SU-DHL-6 (cell line): ENCODE measurements around the gene NAV2.

Experiments
- H2AFZ ChIP-seq: fragments of 200-600 bp; sonication (generic); 2 replicates; pipeline ENCODE4 v1.6.1; 2014; ENCODE audit warnings: low read depth, mild to moderate bottlenecking, moderate library complexity, mixed read lengths, antibody characterized with exemption, low read length; ENCODE audit not compliant: severe bottlenecking
- H3F3A ChIP-seq: fragments of 200-600 bp; shearing (Covaris generic); 2 replicates; pipeline ENCODE4 v1.6.0; 2016; ENCODE audit warnings: antibody characterized with exemption, mild to moderate bottlenecking; ENCODE audit not compliant: insufficient read depth
- H3K27ac ChIP-seq: fragments of 200-600 bp; sonication (generic); 2 replicates; pipeline ENCODE4 v1.5.1; 2016; ENCODE audit warnings: low read depth, mild to moderate bottlenecking, low read length, moderate library complexity, mixed read lengths
- H3K27me3 ChIP-seq: fragments of 200-600 bp; sonication (generic), shearing (Covaris generic); 2 replicates; pipeline ENCODE4 v1.6.0; 2014; ENCODE audit warnings: mild to moderate bottlenecking, low read length
- H3K36me3 ChIP-seq: fragments of 200-600 bp; sonication (generic); 2 replicates; pipeline ENCODE4 v1.6.1; 2014; ENCODE audit warnings: mild to moderate bottlenecking, low read length, mixed read lengths
- H3K4me2 ChIP-seq: fragments of 300-600, 200-600 bp; shearing (Covaris generic), sonication (generic); 2 replicates; pipeline ENCODE4 v1.6.0; 2014; ENCODE audit warnings: low read length, low read depth, mild to moderate bottlenecking; ENCODE audit not compliant: poor library complexity, severe bottlenecking
- H3K4me3 ChIP-seq: fragments of 200-600 bp; sonication (generic); 2 replicates; pipeline ENCODE4 v1.5.1; 2014; ENCODE audit warnings: antibody characterized with exemption, low read length, mild to moderate bottlenecking, mixed read lengths; ENCODE audit not compliant: insufficient read depth, poor library complexity, severe bottlenecking
- H3K79me2 ChIP-seq: fragments of 200-600 bp; sonication (generic); 2 replicates; pipeline ENCODE4 v1.6.1; 2014; ENCODE audit warnings: mild to moderate bottlenecking, low read length, moderate library complexity; ENCODE audit not compliant: insufficient read depth
- H3K9ac ChIP-seq: fragments of 200-600 bp; sonication (generic); 2 replicates; pipeline ENCODE4 v1.7.0; 2014; ENCODE audit warnings: mild to moderate bottlenecking, low read length
- H3K9me2 ChIP-seq: fragments of 200-600 bp; sonication (generic); replicated peaks from 2 replicates; pipeline ENCODE4 v1.6.1; 2014; ENCODE audit warnings: low read length; ENCODE audit not compliant: insufficient read depth
- H3K9me3 ChIP-seq: fragments of 200-600 bp; sonication (generic); 2 replicates; pipeline ENCODE4 v1.6.1; 2014; ENCODE audit warnings: low read length, mixed read lengths; ENCODE audit not compliant: insufficient read depth
- H4K20me1 ChIP-seq: fragments of 200-600 bp; sonication (generic); 2 replicates; pipeline ENCODE4 v1.6.1; 2014; ENCODE audit warnings: low read depth, mild to moderate bottlenecking, antibody characterized with exemption, low read length, moderate library complexity, mixed read lengths
- CTCF ChIP-seq: fragments of 200-600 bp; sonication (generic); IDR thresholded peaks from one replicate; pipeline ENCODE4 v1.5.1; 2017; ENCODE audit warnings: antibody characterized with exemption, mild to moderate bottlenecking, low read length, moderate library complexity; ENCODE audit not compliant: insufficient read depth, poor library complexity, severe bottlenecking
- EZH2phosphoT487 ChIP-seq: fragments of 200-600 bp; sonication (generic), shearing (Covaris generic); conservative IDR thresholded peaks from 2 replicates; pipeline ENCODE4 v1.6.1; 2018; ENCODE audit warnings: mild to moderate bottlenecking, antibody characterized with exemption, low read length, moderate library complexity, mixed read lengths

The NAV2 gene

DNA sequence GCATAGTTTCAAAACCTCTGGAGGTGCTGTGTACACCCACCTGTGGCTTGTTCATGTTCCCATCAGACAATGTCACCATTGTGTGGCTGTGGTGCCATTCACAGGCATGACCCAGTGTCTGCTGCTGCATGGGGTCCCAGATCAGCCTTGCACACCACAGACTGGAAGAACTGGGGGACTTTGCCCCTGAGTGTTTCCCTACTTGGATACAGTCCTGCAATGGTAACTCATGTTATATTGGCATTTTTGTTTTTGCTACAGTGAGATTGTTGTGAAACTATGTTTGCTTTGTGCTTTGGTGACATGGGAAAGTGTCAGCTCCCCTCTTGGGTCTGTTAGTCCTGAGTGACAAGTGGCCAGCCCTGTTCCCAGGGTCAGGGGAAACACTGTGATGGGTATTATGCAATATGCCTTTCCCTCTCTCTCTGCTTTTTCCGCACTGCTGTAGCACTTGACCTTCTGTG, 108.8 kb downstream of the NAV2 start:
- no peaks in the 10 kb centered on the region for H3K36me3 ChIP-seq
- no peak overlapping the region for H3K9ac ChIP-seq
- no peak overlapping the region for H3K4me3 ChIP-seq
- no peak for TF ChIP-seq EZH2phosphoT487
- TF ChIP-seq CTCF = no peak
- H3K27me3 ChIP-seq = peaks cover 3% of the 10 kb centered on the region; the same call in 1 of the 2 replicates
- H4K20me1 ChIP-seq = no peaks in the 10 kb centered on the region
- no peaks in the 10 kb centered on the region for H3F3A ChIP-seq
- H3K4me2 ChIP-seq = no peak overlapping the region
- no peak overlapping the region for H3K27ac ChIP-seq
- H3K9me2 ChIP-seq = no peaks in the 10 kb centered on the region
- H3K9me3 ChIP-seq = no peaks in the 10 kb centered on the region
- no peaks in the 10 kb centered on the region for H3K79me2 ChIP-seq
- H2AFZ ChIP-seq = no peak overlapping the region

DNA sequence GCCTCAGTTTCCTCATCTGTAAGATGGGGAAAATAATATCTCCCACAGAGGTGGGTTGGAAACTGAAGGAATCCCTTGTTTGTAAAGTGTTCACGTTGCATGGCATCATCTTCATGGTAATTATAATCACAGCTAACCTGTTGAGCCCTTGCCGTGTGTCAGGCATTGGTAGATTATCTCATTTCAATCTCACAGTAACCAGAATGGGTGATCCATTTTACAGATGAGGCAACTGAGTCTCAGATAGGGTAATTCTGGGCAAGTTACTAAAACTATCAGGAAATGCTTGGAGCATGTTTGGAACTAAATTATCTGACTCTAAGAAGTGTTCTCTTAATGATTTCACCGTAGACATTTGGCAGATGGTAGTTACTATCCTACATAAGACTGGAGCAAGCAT, 109.4 kb downstream of the NAV2 start:
- no peak overlapping the region for H2AFZ ChIP-seq
- H3K9ac ChIP-seq = no peak overlapping the region

DNA sequence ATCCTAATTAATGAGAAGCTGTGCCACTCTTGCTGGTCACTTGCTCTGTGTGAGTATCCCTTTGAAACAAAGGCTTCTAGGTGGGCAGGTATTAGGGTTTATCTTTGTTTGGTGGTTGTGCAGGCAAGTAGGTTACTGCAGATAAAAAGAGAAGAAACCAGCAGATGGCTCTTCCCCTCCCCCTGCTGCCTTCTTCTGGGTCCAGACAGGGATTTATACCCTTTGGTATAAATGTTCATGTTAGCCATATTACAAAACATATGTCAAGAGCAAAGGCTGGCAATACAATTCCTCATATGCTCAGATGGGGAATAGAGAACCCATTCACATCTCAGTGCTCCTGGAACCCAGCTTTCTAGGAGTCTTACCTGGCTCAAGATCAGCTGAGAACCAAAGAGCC, 109.9 kb downstream of the NAV2 start:
- H2AFZ ChIP-seq = no peak overlapping the region
- TF ChIP-seq CTCF (no peak), EZH2phosphoT487 (no peak)
- H3K27ac ChIP-seq = no peak overlapping the region
- H3K36me3 ChIP-seq = no peaks in the 10 kb centered on the region
- no peaks in the 10 kb centered on the region for H3K9me2 ChIP-seq
- no peaks in the 10 kb centered on the region for H3K9me3 ChIP-seq
- no peak overlapping the region for H3K9ac ChIP-seq
- no peaks in the 10 kb centered on the region for H3K79me2 ChIP-seq
- H3K27me3 ChIP-seq = peaks cover 3% of the 10 kb centered on the region; the same call in 1 of the 2 replicates
- H3K4me2 ChIP-seq = no peak overlapping the region
- no peaks in the 10 kb centered on the region for H3F3A ChIP-seq
- H4K20me1 ChIP-seq = no peaks in the 10 kb centered on the region
- no peak overlapping the region for H3K4me3 ChIP-seq

More for the DNA sequence above, 109.4 kb downstream of the NAV2 start:
- H3K79me2 ChIP-seq = no peaks in the 10 kb centered on the region
- no peaks in the 10 kb centered on the region for H4K20me1 ChIP-seq
- no peak overlapping the region for H3K4me3 ChIP-seq
- no peaks in the 10 kb centered on the region for H3K36me3 ChIP-seq
- H3K9me3 ChIP-seq = no peaks in the 10 kb centered on the region
- no peaks in the 10 kb centered on the region for H3K9me2 ChIP-seq
- no peak overlapping the region for H3K4me2 ChIP-seq
- no peak overlapping the region for H3K27ac ChIP-seq
- TF ChIP-seq EZH2phosphoT487 = no peak
- no peak for TF ChIP-seq CTCF
- H3F3A ChIP-seq = no peaks in the 10 kb centered on the region
- H3K27me3 ChIP-seq = peaks cover 3% of the 10 kb centered on the region; the same call in 1 of the 2 replicates
